ENCODE results near the gene CD226.

- TF ChIP-seq CTCF (IDR thresholded peaks at IDR 0.05; ENCODE audit: low read depth, low read length, poor library complexity, severe bottlenecking) (no peak), EZH2phosphoT487 (IDR thresholded peaks at IDR 0.05; ENCODE audit: borderline replicate concordance, low read length) (no peak)
These were observed 93.2 kb downstream of the CD226 start for GRCh38 chr18:69854455-69854854.
